HepG2 (cell line): ENCODE data around the gene CERS6. TPM values are rescaled to one million over a fixed set of nuclear protein-coding genes. Genes with fewer than 3 reads are reported as not detected.

ENCODE experiments used
- ATAC-seq: fragments of 200-7000 bp; cut with Tn5 transposase; 3 replicates; pipeline ENCODE4 v1.9.1; 2020; ENCODE audit warnings: mild to moderate bottlenecking, moderate library complexity
- BruUV-seq: library from RNA; stranded (reverse); fragments of 400-500 nt; replicated peaks from 2 replicates; lab custom pipeline; 2021; lab: Mats Ljungman, UMichigan
- CTCF ChIA-PET: fragments of 300-600 bp; formaldehyde crosslinking; extraction: SDS; loops from one replicate; lab custom pipeline; 2021; ENCODE audit warnings: low total read pairs, inconsistent platforms, low intra/inter-chr PET ratio; lab: Yijun Ruan, JAX
- POLR2A ChIA-PET: fragments of 350-600 bp; sonication (Branson Sonifier 250); formaldehyde crosslinking; loops from one replicate; lab custom pipeline; 2020; ENCODE audit warnings: antibody characterized with exemption, inconsistent platforms; lab: Yijun Ruan, JAX
- DNase-seq: peaks from one replicate; pipeline ENCODE4 v3.0.0-alpha.2; 2015; ENCODE audit warnings: low spot score
- FAIRE-seq: peaks from 3 replicates; lab custom pipeline; 2011; peaks lifted over from hg19 to GRCh38; lab: Jason Lieb, UNC
- H2AFZ ChIP-seq: one replicate; pipeline ENCODE4 v1.6.1; 2011; ENCODE audit warnings: low read length, inconsistent platforms
- H3K27ac ChIP-seq: fragments of 300-600 bp; 3 replicates; pipeline ENCODE4 v1.8.0; 2011; ENCODE audit warnings: mixed run types, mild to moderate bottlenecking, mixed read lengths, low read length, inconsistent platforms; ENCODE audit not compliant: insufficient read depth; ENCODE audit errors: extremely low read length
- H3K27me3 ChIP-seq, 2 experiments: fragments of 200-600 bp in 1 of 2; 2 replicates in 1 of 2; 3 replicates in 1 of 2; pipeline versions ENCODE4 v1.6.0 to v1.8.0; 2011; ENCODE audit warnings: low read length in 2 of 2, mild to moderate bottlenecking in 2 of 2, moderate library complexity in 2 of 2, inconsistent platforms in 1 of 2; ENCODE audit not compliant: insufficient read depth in 2 of 2, control insufficient read depth in 1 of 2
- H3K36me3 ChIP-seq, 2 experiments: fragments of 200-600 bp in 1 of 2; replicated peaks in 1 of 2; 2 replicates in 1 of 2; 3 replicates in 1 of 2; pipeline versions ENCODE4 v1.5.1 to v1.8.0; 2011; ENCODE audit warnings: low read length in 2 of 2, inconsistent platforms in 1 of 2; ENCODE audit not compliant: insufficient read depth in 2 of 2, control insufficient read depth in 1 of 2
- H3K4me1 ChIP-seq: 2 replicates; pipeline ENCODE4 v1.5.1; 2012; ENCODE audit warnings: low read length, inconsistent platforms; ENCODE audit not compliant: insufficient read depth
- H3K4me2 ChIP-seq: 2 replicates; pipeline ENCODE4 v1.6.0; 2011; ENCODE audit warnings: low read depth, low read length, inconsistent platforms
- H3K4me3 ChIP-seq, 3 experiments: fragments of 200-600 bp in 1 of 3; sonication (generic), shearing (Covaris generic) in 1 of 3; replicated peaks in 1 of 3; 2 replicates each; pipeline ENCODE4 v1.5.1; 2011 to 2016; ENCODE audit warnings: low read length in 3 of 3, inconsistent platforms in 2 of 3, low read depth in 2 of 3, mild to moderate bottlenecking in 2 of 3, control low read depth in 1 of 3, mixed read lengths in 1 of 3; ENCODE audit not compliant: insufficient read depth in 1 of 3
- H3K79me2 ChIP-seq: one replicate; pipeline ENCODE4 v1.6.1; 2011; ENCODE audit warnings: low read length, inconsistent platforms; ENCODE audit not compliant: insufficient read depth
- H3K9ac ChIP-seq: 2 replicates; pipeline ENCODE4 v1.6.0; 2011; ENCODE audit warnings: mild to moderate bottlenecking, low read depth, low read length, inconsistent platforms; ENCODE audit not compliant: insufficient read depth
- H3K9me3 ChIP-seq: 2 replicates; pipeline ENCODE4 v1.5.1; 2012; ENCODE audit warnings: mild to moderate bottlenecking, low read length
- H4K20me1 ChIP-seq: 2 replicates; pipeline ENCODE4 v1.6.0; 2011; ENCODE audit warnings: inconsistent platforms, mild to moderate bottlenecking, low read length, moderate library complexity; ENCODE audit not compliant: insufficient read depth
- BCL6 ChIP-seq: IDR thresholded peaks from 2 replicates; pipeline ENCODE4 v1.6.1; 2016; ENCODE audit warnings: missing genetic modification reagents, missing compliant biosample characterization
- FOXO1 ChIP-seq: sonication (generic); formaldehyde crosslinking; IDR thresholded peaks from 2 replicates; pipeline ENCODE4 v1.4.0; 2020; ENCODE audit warnings: missing genetic modification reagents
- ISX ChIP-seq: sonication (generic); formaldehyde crosslinking; conservative IDR thresholded peaks from 2 replicates; pipeline ENCODE4 v1.5.0; 2020; ENCODE audit warnings: missing genetic modification reagents
- MED13 ChIP-seq: sonication (generic); formaldehyde crosslinking; IDR thresholded peaks from 2 replicates; pipeline ENCODE4 v1.5.0; 2020; ENCODE audit warnings: missing genetic modification reagents
- ZFP36L1 ChIP-seq: sonication (generic); formaldehyde crosslinking; IDR thresholded peaks from 2 replicates; pipeline ENCODE4 v1.8.0; 2022; ENCODE audit warnings: mild to moderate bottlenecking, missing genetic modification reagents, moderate library complexity
- ZNF296 ChIP-seq: sonication (generic); formaldehyde crosslinking; conservative IDR thresholded peaks from 2 replicates; pipeline ENCODE4 v1.5.0; 2020; ENCODE audit warnings: mild to moderate bottlenecking, missing genetic modification reagents
- WGBS: methylation state at CpG from one replicate; pipeline ENCODE4 v1.1.6; 2017; ENCODE audit warnings: low lambda C conversion rate; 5-methylcytosine and 5-hydroxymethylcytosine counted together
- in situ Hi-C: cut with HindIII; loops from 2 replicates; pipeline ENCODE4 v1.10.0; 2017; ENCODE audit warnings: low pct_unique_long_range_greater_than_20kb; ENCODE audit not compliant: extremely low pct_ligation_motif_present
- intact Hi-C: fragments of 100-400 bp; cut with micrococcal nuclease; formaldehyde crosslinking; loops from one replicate; pipeline ENCODE4 v1.10.0; 2022; ENCODE audit not compliant: unreplicated experiment
- polyA plus RNA-seq, 8 experiments: library from polyadenylated mRNA; depleted of rRNA in 3 of 8; stranded (reverse) in 7 of 8; unstranded in 1 of 8; fragments of >200 nt; fragmentation: Illumina TruSeq in 4 of 8; extraction: Trizol in 4 of 8; gene quantifications; 2 replicates each; pipeline versions ENCODE4 v1.2.1 to v1.2.3, GENCODE V29; 2011 to 2016; ENCODE audit warnings: low read depth in 4 of 8, missing spikeins in 1 of 8, mixed read lengths in 1 of 8; ENCODE audit not compliant: insufficient read depth in 1 of 8
- total RNA-seq, 5 experiments: library from RNA; depleted of rRNA; stranded (reverse); fragments of >200 nt; fragmentation: Illumina TruSeq; extraction: Trizol; gene quantifications; 2 replicates each; pipeline ENCODE4 v1.2.3, GENCODE V29; 2016; ENCODE audit warnings: low read depth in 1 of 5
- TF ChIP-seq, protein P1 (sequence below): IDR thresholded peaks from 2 replicates; pipeline ENCODE4 v1.6.1; 2016; ENCODE audit warnings: missing genetic modification reagents, missing compliant biosample characterization
- TF ChIP-seq, protein P2 (sequence below): sonication (generic); formaldehyde crosslinking; IDR thresholded peaks from 2 replicates; pipeline ENCODE4 v1.5.0; 2020; ENCODE audit warnings: missing genetic modification reagents
- TF ChIP-seq, protein P3 (sequence below), 2 experiments: fragments of 450-650 bp in 1 of 2; sonication (generic) in 1 of 2; formaldehyde crosslinking; IDR thresholded peaks; 2 replicates each; pipeline versions ENCODE4 v1.5.0 to v1.8.0; 2020 to 2022; ENCODE audit warnings: mild to moderate bottlenecking in 1 of 2, missing genetic modification reagents in 1 of 2

CERS6 gene
- total and polyA plus RNA-seq, 2 of the 13 experiments (the other 11 are each of a cell fraction or from before 2014, with no cell fraction given), result 10.1 to 20.3 TPM

DNA sequence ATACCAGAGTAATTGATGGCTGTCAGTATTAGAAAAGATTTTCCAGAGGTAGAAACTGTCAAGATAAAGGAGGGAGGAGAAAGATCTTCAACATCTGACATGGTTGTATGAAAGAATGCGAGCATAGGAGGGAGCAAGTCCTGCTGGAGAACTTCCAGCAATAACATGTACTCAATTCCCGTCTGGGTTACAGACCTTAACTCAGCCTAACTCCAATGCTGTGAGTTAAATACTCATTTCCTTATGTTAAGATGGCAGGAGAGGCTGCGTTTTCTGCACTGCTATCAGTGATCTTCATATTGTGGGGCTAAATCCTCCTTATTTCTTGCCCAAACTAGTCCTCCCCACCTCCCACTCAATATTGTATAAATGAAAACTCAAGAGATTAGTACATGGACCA lies 6.7 kb upstream of the CERS6 start:
- no peak for DNase-seq
- Histone ChIP-seq H3K4me1 (peaks cover 8% of the 10 kb centered on the region), H4K20me1 (no peaks in the 10 kb centered on the region), H3K4me2 (no peak overlapping the region), H3K4me3 (no peak overlapping the region), H3K9me3 (peaks cover 20% of the 10 kb centered on the region), H3K36me3 (no peaks in the 10 kb centered on the region), H3K27me3 (peaks cover 0 to 3% of the 10 kb centered on the region in 2 experiments; a peak in 1 of 5 replicates), H3K9ac (no peak overlapping the region)
- in situ Hi-C loops, result no loop called here
- no TSS peak for BruUV-seq
- WGBS, result 23% methylated on average over 3 of the region's 3 CpGs
- TF ChIP-seq FOXO1 (CRISPR knock-in tag) (no peak), ZFP36L1 (CRISPR knock-in tag) (no peak), ZNF296 (CRISPR knock-in tag) (no peak), ISX (CRISPR knock-in tag) (no peak), BCL6 (CRISPR knock-in tag) (no peak), MED13 (CRISPR knock-in tag) (no peak)
- TF ChIP-seq, protein P1, sequence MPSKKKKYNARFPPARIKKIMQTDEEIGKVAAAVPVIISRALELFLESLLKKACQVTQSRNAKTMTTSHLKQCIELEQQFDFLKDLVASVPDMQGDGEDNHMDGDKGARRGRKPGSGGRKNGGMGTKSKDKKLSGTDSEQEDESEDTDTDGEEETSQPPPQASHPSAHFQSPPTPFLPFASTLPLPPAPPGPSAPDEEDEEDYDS (CRISPR knock-in tag), result no peak
- TF ChIP-seq, protein P2, sequence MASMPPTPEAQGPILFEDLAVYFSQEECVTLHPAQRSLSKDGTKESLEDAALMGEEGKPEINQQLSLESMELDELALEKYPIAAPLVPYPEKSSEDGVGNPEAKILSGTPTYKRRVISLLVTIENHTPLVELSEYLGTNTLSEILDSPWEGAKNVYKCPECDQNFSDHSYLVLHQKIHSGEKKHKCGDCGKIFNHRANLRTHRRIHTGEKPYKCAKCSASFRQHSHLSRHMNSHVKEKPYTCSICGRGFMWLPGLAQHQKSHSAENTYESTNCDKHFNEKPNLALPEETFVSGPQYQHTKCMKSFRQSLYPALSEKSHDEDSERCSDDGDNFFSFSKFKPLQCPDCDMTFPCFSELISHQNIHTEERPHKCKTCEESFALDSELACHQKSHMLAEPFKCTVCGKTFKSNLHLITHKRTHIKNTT (CRISPR knock-in tag), result no peak
- TF ChIP-seq, protein P3, sequence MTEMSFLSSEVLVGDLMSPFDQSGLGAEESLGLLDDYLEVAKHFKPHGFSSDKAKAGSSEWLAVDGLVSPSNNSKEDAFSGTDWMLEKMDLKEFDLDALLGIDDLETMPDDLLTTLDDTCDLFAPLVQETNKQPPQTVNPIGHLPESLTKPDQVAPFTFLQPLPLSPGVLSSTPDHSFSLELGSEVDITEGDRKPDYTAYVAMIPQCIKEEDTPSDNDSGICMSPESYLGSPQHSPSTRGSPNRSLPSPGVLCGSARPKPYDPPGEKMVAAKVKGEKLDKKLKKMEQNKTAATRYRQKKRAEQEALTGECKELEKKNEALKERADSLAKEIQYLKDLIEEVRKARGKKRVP (CRISPR knock-in tag; IDR thresholded peaks at IDR 0.05), result no peak
- TF ChIP-seq, all 625 proteins: peak for 0
- ChIA-PET POLR2A (no interaction called here), CTCF (no interaction called here)
- Histone ChIP-seq H3K79me2 (no peaks in the 10 kb centered on the region), H2AFZ (no peak overlapping the region), H3K27ac (no peak overlapping the region)
- FAIRE-seq, result no peak
- intact Hi-C loops, result no loop called here
- no peak for ATAC-seq
